MM.1S (cell line): ENCODE measurements around the gene KRT78.

ENCODE experiments used
- DNase-seq: peaks from one replicate; pipeline ENCODE4 v3.0.0-alpha.2; 2015
- H2AFZ ChIP-seq: fragments of 300-600 bp; sonication (generic); 2 replicates; pipeline ENCODE4 v1.6.0; 2016; ENCODE audit warnings: antibody characterized with exemption, low read length
- H3F3A ChIP-seq: fragments of 300-600 bp; sonication (generic); 2 replicates; pipeline ENCODE4 v1.6.1; 2016; ENCODE audit warnings: mild to moderate bottlenecking, antibody characterized with exemption, low read length, moderate library complexity, mixed read lengths; ENCODE audit not compliant: insufficient read depth
- H3K27ac ChIP-seq: fragments of 300-600 bp; sonication (generic); 2 replicates; pipeline ENCODE4 v1.5.1; 2016; ENCODE audit warnings: mild to moderate bottlenecking, low read length
- H3K27me3 ChIP-seq: fragments of 300-600 bp; sonication (generic); replicated peaks from 2 replicates; pipeline ENCODE4 v1.6.0; 2016; ENCODE audit warnings: low read length; ENCODE audit not compliant: insufficient read depth
- H3K36me3 ChIP-seq: fragments of 300-600 bp; sonication (generic); replicated peaks from 2 replicates; pipeline ENCODE4 v1.6.1; 2016; ENCODE audit warnings: mild to moderate bottlenecking, low read length, mixed read lengths; ENCODE audit not compliant: insufficient read depth
- H3K4me1 ChIP-seq: fragments of 300-600 bp; sonication (generic); 2 replicates; pipeline ENCODE4 v1.6.1; 2016; ENCODE audit warnings: low read length, mixed read lengths
- H3K4me2 ChIP-seq: fragments of 300-600 bp; sonication (generic); 2 replicates; pipeline ENCODE4 v1.6.0; 2016; ENCODE audit warnings: low read depth, low read length
- H3K4me3 ChIP-seq: fragments of 300-600 bp; sonication (generic); 2 replicates; pipeline ENCODE4 v1.5.1; 2016; ENCODE audit warnings: low read length, mixed read lengths
- H3K79me2 ChIP-seq: fragments of 300-600 bp; sonication (generic); 2 replicates; pipeline ENCODE4 v1.6.1; 2016; ENCODE audit warnings: mixed run types, low read length, mixed read lengths
- H3K9ac ChIP-seq: fragments of 300-600 bp; sonication (generic); 2 replicates; pipeline ENCODE4 v1.6.1; 2016; ENCODE audit warnings: low read length, mixed read lengths
- H3K9me2 ChIP-seq: fragments of 300-600 bp; sonication (generic); replicated peaks from 2 replicates; pipeline ENCODE4 v1.6.1; 2016; ENCODE audit warnings: mild to moderate bottlenecking, low read length, mixed read lengths; ENCODE audit not compliant: insufficient read depth
- H3K9me3 ChIP-seq: fragments of 300-600 bp; sonication (generic); replicated peaks from 2 replicates; pipeline ENCODE4 v1.6.1; 2016; ENCODE audit warnings: mild to moderate bottlenecking, low read length, mixed read lengths; ENCODE audit not compliant: insufficient read depth
- H4K20me1 ChIP-seq: fragments of 300-600 bp; sonication (generic); 2 replicates; pipeline ENCODE4 v1.6.1; 2016; ENCODE audit warnings: mild to moderate bottlenecking, low read length, moderate library complexity, mixed read lengths; ENCODE audit not compliant: insufficient read depth
- EZH2 ChIP-seq: fragments of 300-600 bp; sonication (generic); optimal IDR thresholded peaks from 2 replicates; pipeline ENCODE3; 2017; ENCODE audit warnings: low read depth, mild to moderate bottlenecking, antibody characterized with exemption, low read length, mixed read lengths
- EZH2phosphoT487 ChIP-seq: fragments of 300-600 bp; sonication (generic); IDR thresholded peaks from 2 replicates; pipeline ENCODE4 v1.6.1; 2018; ENCODE audit warnings: antibody characterized with exemption, low read length
- TF ChIP-seq, protein P1 (sequence below): fragments of 300-600 bp; sonication (generic); IDR thresholded peaks from 2 replicates; pipeline ENCODE4 v1.5.1; 2016; ENCODE audit warnings: antibody characterized with exemption, low read length, mixed read lengths

KRT78 gene

DNA sequence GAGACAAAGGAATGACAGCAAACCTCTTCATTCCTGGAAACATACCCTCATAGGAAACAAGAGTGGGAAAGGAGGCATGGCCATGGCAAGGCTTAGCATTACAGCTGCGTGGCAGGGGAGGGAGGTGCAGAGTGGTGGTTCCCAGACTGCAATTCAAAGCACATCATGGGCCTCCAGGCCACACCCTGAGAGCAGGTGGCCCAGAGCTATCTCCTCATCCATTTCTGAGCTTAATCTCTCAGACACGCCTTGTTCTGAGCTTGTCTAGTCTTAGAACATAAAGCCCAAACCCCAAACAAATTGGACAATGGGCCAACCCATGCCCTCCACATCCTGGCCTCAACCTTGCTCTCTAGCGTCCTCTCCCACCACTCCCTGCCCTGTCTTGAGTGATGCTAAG is 47.0 kb downstream of the KRT78 start:
- Histone ChIP-seq H3K79me2 (no peaks in the 10 kb centered on the region), H3K9ac (no peak overlapping the region), H3K9me2 (no peaks in the 10 kb centered on the region), H3K36me3 (no peaks in the 10 kb centered on the region), H4K20me1 (no peaks in the 10 kb centered on the region), H2AFZ (no peak overlapping the region), H3K27me3 (peaks cover 51% of the 10 kb centered on the region), H3K9me3 (no peaks in the 10 kb centered on the region), H3K4me3 (no peak overlapping the region), H3K4me1 (no peaks in the 10 kb centered on the region), H3K4me2 (no peak overlapping the region), H3F3A (no peaks in the 10 kb centered on the region), H3K27ac (no peak overlapping the region)
- DNase-seq = no peak
- TF ChIP-seq EZH2 (no peak), EZH2phosphoT487 (no peak)
- TF ChIP-seq, protein P1, sequence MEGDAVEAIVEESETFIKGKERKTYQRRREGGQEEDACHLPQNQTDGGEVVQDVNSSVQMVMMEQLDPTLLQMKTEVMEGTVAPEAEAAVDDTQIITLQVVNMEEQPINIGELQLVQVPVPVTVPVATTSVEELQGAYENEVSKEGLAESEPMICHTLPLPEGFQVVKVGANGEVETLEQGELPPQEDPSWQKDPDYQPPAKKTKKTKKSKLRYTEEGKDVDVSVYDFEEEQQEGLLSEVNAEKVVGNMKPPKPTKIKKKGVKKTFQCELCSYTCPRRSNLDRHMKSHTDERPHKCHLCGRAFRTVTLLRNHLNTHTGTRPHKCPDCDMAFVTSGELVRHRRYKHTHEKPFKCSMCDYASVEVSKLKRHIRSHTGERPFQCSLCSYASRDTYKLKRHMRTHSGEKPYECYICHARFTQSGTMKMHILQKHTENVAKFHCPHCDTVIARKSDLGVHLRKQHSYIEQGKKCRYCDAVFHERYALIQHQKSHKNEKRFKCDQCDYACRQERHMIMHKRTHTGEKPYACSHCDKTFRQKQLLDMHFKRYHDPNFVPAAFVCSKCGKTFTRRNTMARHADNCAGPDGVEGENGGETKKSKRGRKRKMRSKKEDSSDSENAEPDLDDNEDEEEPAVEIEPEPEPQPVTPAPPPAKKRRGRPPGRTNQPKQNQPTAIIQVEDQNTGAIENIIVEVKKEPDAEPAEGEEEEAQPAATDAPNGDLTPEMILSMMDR = no peak

DNA sequence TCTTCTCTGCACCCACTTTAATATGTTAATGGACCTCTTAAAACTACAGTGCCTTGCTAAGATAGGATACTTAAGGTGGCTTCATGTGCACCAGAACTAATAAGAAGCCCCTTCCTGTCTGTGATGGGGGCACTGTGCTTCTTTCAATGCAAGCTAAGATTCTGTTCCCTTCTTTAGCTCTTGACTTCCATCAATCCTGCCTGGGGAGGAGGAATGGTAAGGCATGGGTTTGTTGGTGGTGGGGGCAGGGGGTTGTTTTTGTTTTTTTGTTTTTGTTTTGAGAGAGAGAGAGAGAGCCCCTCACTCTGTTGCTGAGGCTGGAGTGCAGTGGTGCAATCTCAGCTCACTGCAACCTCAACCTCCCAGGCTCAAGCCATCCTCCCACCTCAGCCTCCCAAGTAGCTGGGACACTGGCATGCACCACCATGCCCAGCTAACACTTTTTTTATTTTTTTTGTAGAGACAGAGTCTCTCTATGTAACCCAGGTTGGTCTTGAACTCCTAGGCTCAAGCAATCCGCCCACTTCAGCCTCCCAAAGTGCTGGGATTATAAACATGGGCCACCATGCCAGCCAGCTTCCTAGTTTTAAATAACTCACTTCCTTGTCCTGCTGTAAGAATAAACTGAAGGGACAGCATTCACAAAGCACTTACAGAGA is 48.4 kb downstream of the KRT78 start:
- Histone ChIP-seq H3K4me2 (no peak overlapping the region), H2AFZ (no peak overlapping the region), H3K27me3 (peaks cover 52% of the 10 kb centered on the region), H3K9ac (no peak overlapping the region), H4K20me1 (no peaks in the 10 kb centered on the region), H3K9me3 (no peaks in the 10 kb centered on the region), H3K9me2 (no peaks in the 10 kb centered on the region), H3F3A (no peaks in the 10 kb centered on the region), H3K4me3 (no peak overlapping the region), H3K4me1 (no peaks in the 10 kb centered on the region), H3K79me2 (no peaks in the 10 kb centered on the region), H3K36me3 (no peaks in the 10 kb centered on the region), H3K27ac (no peak overlapping the region)
- TF ChIP-seq, protein P1 = no peak
- TF ChIP-seq EZH2phosphoT487 (no peak), EZH2 (no peak)
- DNase-seq = no peak

DNA sequence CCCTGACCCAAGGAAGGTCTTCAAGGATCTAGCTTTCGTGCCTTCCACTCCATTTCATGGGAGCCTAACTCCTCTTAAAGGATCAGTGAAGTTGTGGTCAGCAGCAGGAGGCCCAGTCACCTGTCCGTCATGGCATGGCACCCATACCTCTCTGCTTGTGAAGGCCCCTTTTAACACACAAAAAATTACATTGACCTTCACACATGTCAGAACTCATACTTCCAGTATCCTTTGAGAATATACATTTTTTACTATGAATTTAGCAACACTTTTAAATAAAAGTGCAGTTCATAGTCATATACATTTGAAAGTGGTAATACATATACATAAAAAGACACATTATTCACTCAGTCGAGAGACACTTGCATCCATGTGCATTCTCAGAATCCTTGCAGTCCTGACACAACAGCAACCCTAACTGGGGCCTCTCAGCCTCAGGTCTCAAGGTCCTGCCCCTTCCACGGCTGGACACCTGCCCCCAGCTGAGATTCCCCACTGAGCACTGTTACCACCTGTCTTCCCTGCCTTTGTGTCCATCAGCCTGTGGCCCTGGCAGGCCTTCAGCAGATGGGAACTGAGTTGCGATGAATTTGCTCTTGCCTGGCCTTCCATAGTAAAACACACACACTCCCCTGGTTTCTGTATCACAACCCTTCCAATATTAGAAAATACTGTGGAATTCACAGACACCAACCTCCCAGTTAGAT is 49.1 kb downstream of the KRT78 start:
- Histone ChIP-seq H3K4me1 (no peaks in the 10 kb centered on the region), H3K9me2 (no peaks in the 10 kb centered on the region), H3K27ac (no peak overlapping the region), H3K4me2 (no peak overlapping the region), H3K27me3 (peaks cover 55% of the 10 kb centered on the region), H3F3A (no peaks in the 10 kb centered on the region), H4K20me1 (no peaks in the 10 kb centered on the region), H3K9ac (no peak overlapping the region), H2AFZ (no peak overlapping the region), H3K79me2 (no peaks in the 10 kb centered on the region), H3K4me3 (no peak overlapping the region), H3K36me3 (no peaks in the 10 kb centered on the region), H3K9me3 (no peaks in the 10 kb centered on the region)
- no peak for DNase-seq
- TF ChIP-seq EZH2 (no peak), EZH2phosphoT487 (no peak)
- TF ChIP-seq, protein P1 = no peak
